Measurements from ENCODE around the gene CNTN5.

CNTN5 gene

DNA sequence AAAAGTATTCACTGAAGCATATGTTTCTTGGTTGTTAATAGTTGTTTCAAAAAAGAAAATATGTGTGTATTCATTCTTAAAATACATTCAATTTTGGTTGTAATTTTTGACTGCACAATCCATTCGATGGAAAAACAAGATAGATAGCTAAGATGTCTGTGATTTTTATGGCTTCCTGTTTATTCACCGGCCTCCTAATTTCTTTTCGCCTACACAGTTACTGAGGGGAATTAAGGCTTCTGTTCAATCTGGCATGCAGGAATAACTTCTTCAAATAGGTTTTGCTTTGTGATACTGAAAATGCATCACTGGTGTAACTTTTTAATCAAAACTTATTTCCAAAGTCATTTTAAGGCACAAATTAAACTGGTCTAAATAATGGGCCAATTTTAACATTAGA, 1375.5 kb downstream of the CNTN5 start:
- peaks cover 7 to 16% of the 10 kb centered on the region in 2 donors for H3K9me3 Mint-ChIP-seq
- H3K27ac Mint-ChIP-seq = no peak overlapping the region
- H3K4me3 Mint-ChIP-seq = no peak overlapping the region
- ATAC-seq (no peak), DNase-seq (no peak)
- H3K27me3 Mint-ChIP-seq = no peaks in the 10 kb centered on the region
- H3K4me1 Mint-ChIP-seq = no peaks in the 10 kb centered on the region

DNA sequence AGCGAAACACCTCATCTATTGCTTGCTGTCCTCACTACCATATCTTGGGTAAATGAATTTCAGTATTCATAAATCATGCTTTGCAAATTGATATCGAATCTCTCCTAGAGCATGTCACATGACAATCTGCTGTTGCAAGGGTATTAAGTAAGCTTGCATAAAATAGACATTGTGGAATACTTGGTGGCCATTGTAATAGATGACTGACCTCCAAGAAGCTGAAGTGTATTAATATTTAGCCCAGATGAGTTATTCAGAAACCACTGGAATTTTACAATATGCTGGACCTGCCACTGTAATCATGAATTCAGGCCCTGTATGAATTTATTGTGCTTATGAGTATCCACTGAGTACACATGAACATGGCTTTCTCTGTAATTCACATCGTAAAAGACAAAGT, 1376.7 kb downstream of the CNTN5 start:
- Mint-ChIP-seq H3K27me3 (no peaks in the 10 kb centered on the region), H3K9me3 (peaks cover 7 to 19% of the 10 kb centered on the region in 2 donors), H3K4me1 (no peaks in the 10 kb centered on the region), H3K4me3 (no peak overlapping the region), H3K27ac (no peak overlapping the region)
- ATAC-seq = no peak
- DNase-seq = no peak

DNA sequence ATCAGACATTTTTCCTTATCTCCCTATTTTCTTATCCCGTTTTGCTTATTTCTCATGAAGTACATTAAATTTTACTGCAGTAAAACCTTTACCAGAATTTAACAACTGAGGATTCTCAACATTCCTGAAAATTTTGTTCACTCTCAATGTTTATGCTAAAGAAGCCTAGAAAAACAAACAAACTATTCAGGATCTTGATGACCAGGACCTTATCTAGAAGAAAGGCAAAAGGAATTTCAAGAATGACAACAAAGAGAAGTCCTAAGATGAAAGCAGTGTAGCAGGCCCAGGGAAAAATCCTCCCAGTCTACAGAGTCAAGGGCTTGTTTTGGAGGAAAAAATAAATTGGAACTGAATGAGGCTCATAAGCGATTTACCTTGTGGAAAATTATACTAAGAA, 1383.1 kb downstream of the CNTN5 start:
- H3K4me1 Mint-ChIP-seq = no peaks in the 10 kb centered on the region
- peaks cover 18% of the 10 kb centered on the region in 2 donors for H3K9me3 Mint-ChIP-seq
- no peaks in the 10 kb centered on the region for H3K27me3 Mint-ChIP-seq
- ATAC-seq (no peak), DNase-seq (no peak)
- no peak overlapping the region for H3K4me3 Mint-ChIP-seq
- no peak overlapping the region for H3K27ac Mint-ChIP-seq

DNA sequence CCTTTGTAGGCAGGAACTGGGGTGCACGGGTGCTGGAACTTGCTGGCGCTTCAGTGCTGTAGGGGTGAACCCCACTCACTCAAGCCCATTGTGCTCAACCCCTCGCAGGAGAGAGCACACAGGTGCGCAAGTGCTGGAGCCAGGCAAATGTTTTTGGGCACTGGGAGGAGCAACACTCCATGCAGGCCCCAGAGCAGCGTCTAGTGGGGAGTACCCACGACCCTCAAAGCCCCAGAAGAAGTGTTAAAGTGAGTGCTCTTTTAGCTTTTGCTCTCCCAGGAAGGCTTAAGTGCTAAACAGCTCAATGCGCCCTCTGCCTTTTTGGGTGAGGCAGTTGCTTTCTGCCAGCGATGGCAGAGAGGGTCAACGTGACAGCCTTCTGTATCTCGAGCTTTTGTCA, 1384.2 kb downstream of the CNTN5 start:
- DNase-seq = no peak
- Mint-ChIP-seq H3K27me3 (no peaks in the 10 kb centered on the region), H3K27ac (no peak overlapping the region), H3K9me3 (peaks cover 14 to 21% of the 10 kb centered on the region in 2 donors), H3K4me3 (no peak overlapping the region), H3K4me1 (no peaks in the 10 kb centered on the region)
- ATAC-seq = no peak
